ENCODE data around the gene RBBP6.
"Not testable (repeated sequence)": the region's sequence is repeated elsewhere in the genome, so short reads cannot be mapped to it uniquely, and the experiment has no call there.

Gene RBBP6

GRCh38 chr16:24573141-24573540 lies 33.8 kb downstream of the RBBP6 start:
- Histone ChIP-seq H3K27ac (replicated peaks; ENCODE audit: low read length) (no peak overlapping the region), H2BK5ac (ENCODE audit: low read length) (no peak overlapping the region), H3K9ac (ENCODE audit: low read depth, low read length, poor library complexity) (no peak overlapping the region), H3K36me3 (replicated peaks in 1 of 2; ENCODE audit: control insufficient read depth in 2 of 2, insufficient read depth in 2 of 2, low read length in 2 of 2) (peaks cover 29 to 51% of the 10 kb centered on the region in 2 donors), H4K91ac (ENCODE audit: low read depth, low read length, poor library complexity) (no peak overlapping the region), H2BK12ac (ENCODE audit: low read length) (no peak overlapping the region), H2BK15ac (ENCODE audit: low read length) (no peak overlapping the region), H3K4ac (ENCODE audit: low read length) (no peak overlapping the region), H3K27me3 (ENCODE audit: control insufficient read depth in 3 of 3, insufficient read depth in 3 of 3, low read depth in 1 of 3, low read length in 3 of 3) (no peaks in the 10 kb centered on the region), H2AK5ac (ENCODE audit: low read depth, low read length) (no peak overlapping the region), H3K4me3 (ENCODE audit: low read length in 2 of 2) (no peak overlapping the region), H3K18ac (ENCODE audit: low read length) (no peak overlapping the region), H4K8ac (ENCODE audit: low read depth, low read length) (no peak overlapping the region), H3K4me1 (ENCODE audit: control insufficient read depth in 2 of 2, insufficient read depth in 1 of 2, low read depth in 1 of 2, low read length in 2 of 2) (no peaks in the 10 kb centered on the region), H2AFZ (ENCODE audit: low read length) (no peak overlapping the region), H3K23ac (ENCODE audit: low read depth, low read length, poor library complexity) (no peak overlapping the region), H3K4me2 (ENCODE audit: insufficient read depth, low read length, poor library complexity, severe bottlenecking) (no peak overlapping the region), H3K14ac (ENCODE audit: low read length) (no peak overlapping the region), H2BK120ac (ENCODE audit: low read depth, low read length) (no peak overlapping the region), H3K79me1 (ENCODE audit: low read depth, low read length) (no peaks in the 10 kb centered on the region), H3K9me3 (replicated peaks in 1 of 2; ENCODE audit: control insufficient read depth in 2 of 2, insufficient read depth in 1 of 2, low read depth in 1 of 2, low read length in 2 of 2) (peaks cover 10 to 42% of the 10 kb centered on the region in 2 donors)
- no peak for DNase-seq (ENCODE audit: low spot score)
- WGBS, 2 donors (ENCODE audit: extremely low coverage in 2 of 2, insufficient read length in 2 of 2, insufficient replicate concordance in 1 of 2), result no CpG with 5 or more reads among the region's 6 CpGs

GRCh38 chr16:24574515-24575485 lies 35.4 kb downstream of the RBBP6 start:
- H3K18ac ChIP-seq (ENCODE audit: low read length); H3K27me3 ChIP-seq (ENCODE audit: control insufficient read depth in 3 of 3, insufficient read depth in 3 of 3, low read depth in 1 of 3, low read length in 3 of 3); H2AFZ ChIP-seq (ENCODE audit: low read length); H3K79me1 ChIP-seq (ENCODE audit: low read depth, low read length); H4K91ac ChIP-seq (ENCODE audit: low read depth, low read length, poor library complexity); H2BK5ac ChIP-seq (ENCODE audit: low read length); H4K8ac ChIP-seq (ENCODE audit: low read depth, low read length); H2BK12ac ChIP-seq (ENCODE audit: low read length); H2AK5ac ChIP-seq (ENCODE audit: low read depth, low read length); H3K4me3 ChIP-seq (ENCODE audit: low read length in 2 of 2); H2BK120ac ChIP-seq (ENCODE audit: low read depth, low read length); H3K4me2 ChIP-seq (ENCODE audit: insufficient read depth, low read length, poor library complexity, severe bottlenecking); H2BK15ac ChIP-seq (ENCODE audit: low read length); DNase-seq (ENCODE audit: low spot score); H3K9ac ChIP-seq (ENCODE audit: low read depth, low read length, poor library complexity); H3K4me1 ChIP-seq (ENCODE audit: control insufficient read depth in 2 of 2, insufficient read depth in 1 of 2, low read depth in 1 of 2, low read length in 2 of 2); H3K14ac ChIP-seq (ENCODE audit: low read length); H3K27ac ChIP-seq (replicated peaks; ENCODE audit: low read length); H3K4ac ChIP-seq (ENCODE audit: low read length); H3K23ac ChIP-seq (ENCODE audit: low read depth, low read length, poor library complexity): not testable (repeated sequence)
- no CpG with 5 or more reads among the region's 66 CpGs for WGBS, 2 donors (ENCODE audit: extremely low coverage in 2 of 2, insufficient read length in 2 of 2, insufficient replicate concordance in 1 of 2)
- Histone ChIP-seq H3K36me3 (replicated peaks in 1 of 2; ENCODE audit: control insufficient read depth in 2 of 2, insufficient read depth in 2 of 2, low read length in 2 of 2) (peaks cover 17 to 34% of the 10 kb centered on the region in 2 donors), H3K9me3 (replicated peaks in 1 of 2; ENCODE audit: control insufficient read depth in 2 of 2, insufficient read depth in 1 of 2, low read depth in 1 of 2, low read length in 2 of 2) (peaks cover 5 to 33% of the 10 kb centered on the region in 2 donors)

- not testable (repeated sequence) for H3K27me3 ChIP-seq (ENCODE audit: control insufficient read depth in 3 of 3, insufficient read depth in 3 of 3, low read depth in 1 of 3, low read length in 3 of 3); H2BK15ac ChIP-seq (ENCODE audit: low read length); H3K23ac ChIP-seq (ENCODE audit: low read depth, low read length, poor library complexity); H2BK120ac ChIP-seq (ENCODE audit: low read depth, low read length); H3K18ac ChIP-seq (ENCODE audit: low read length); H3K14ac ChIP-seq (ENCODE audit: low read length); H3K9ac ChIP-seq (ENCODE audit: low read depth, low read length, poor library complexity); H2AK5ac ChIP-seq (ENCODE audit: low read depth, low read length); H3K79me1 ChIP-seq (ENCODE audit: low read depth, low read length); DNase-seq (ENCODE audit: low spot score); H2AFZ ChIP-seq (ENCODE audit: low read length); H3K4me2 ChIP-seq (ENCODE audit: insufficient read depth, low read length, poor library complexity, severe bottlenecking); H3K27ac ChIP-seq (replicated peaks; ENCODE audit: low read length); H4K8ac ChIP-seq (ENCODE audit: low read depth, low read length); H4K91ac ChIP-seq (ENCODE audit: low read depth, low read length, poor library complexity); H3K4ac ChIP-seq (ENCODE audit: low read length); H2BK5ac ChIP-seq (ENCODE audit: low read length); H3K4me1 ChIP-seq (ENCODE audit: control insufficient read depth in 2 of 2, insufficient read depth in 1 of 2, low read depth in 1 of 2, low read length in 2 of 2); H2BK12ac ChIP-seq (ENCODE audit: low read length); H3K4me3 ChIP-seq (ENCODE audit: low read length in 2 of 2)
- no CpG with 5 or more reads among the region's 4 CpGs for WGBS, 2 donors (ENCODE audit: extremely low coverage in 2 of 2, insufficient read length in 2 of 2, insufficient replicate concordance in 1 of 2)
- H3K36me3 ChIP-seq (replicated peaks in 1 of 2; ENCODE audit: control insufficient read depth in 2 of 2, insufficient read depth in 2 of 2, low read length in 2 of 2), result peaks cover 11 to 24% of the 10 kb centered on the region in 2 donors
- H3K9me3 ChIP-seq (replicated peaks in 1 of 2; ENCODE audit: control insufficient read depth in 2 of 2, insufficient read depth in 1 of 2, low read depth in 1 of 2, low read length in 2 of 2), result peaks cover 5 to 26% of the 10 kb centered on the region in 2 donors
Measured at GRCh38 chr16:24575791-24576190, 36.4 kb downstream of the RBBP6 start.

GRCh38 chr16:24577167-24577566 lies 37.8 kb downstream of the RBBP6 start:
- H3K27ac ChIP-seq (replicated peaks; ENCODE audit: low read length), result no peak overlapping the region
- no peak overlapping the region for H3K23ac ChIP-seq (ENCODE audit: low read depth, low read length, poor library complexity)
- H3K4ac ChIP-seq (ENCODE audit: low read length), result no peak overlapping the region
- no peak overlapping the region for H3K14ac ChIP-seq (ENCODE audit: low read length)
- no peak overlapping the region for H2BK5ac ChIP-seq (ENCODE audit: low read length)
- no peak overlapping the region for H2AK5ac ChIP-seq (ENCODE audit: low read depth, low read length)
- H3K4me2 ChIP-seq (ENCODE audit: insufficient read depth, low read length, poor library complexity, severe bottlenecking), result no peak overlapping the region
- H3K27me3 ChIP-seq (ENCODE audit: control insufficient read depth in 3 of 3, insufficient read depth in 3 of 3, low read depth in 1 of 3, low read length in 3 of 3), result no peaks in the 10 kb centered on the region
- H3K18ac ChIP-seq (ENCODE audit: low read length), result no peak overlapping the region
- H3K36me3 ChIP-seq (replicated peaks in 1 of 2; ENCODE audit: control insufficient read depth in 2 of 2, insufficient read depth in 2 of 2, low read length in 2 of 2), result peaks cover 0 to 11% of the 10 kb centered on the region in 2 donors
- no peak overlapping the region for H2BK12ac ChIP-seq (ENCODE audit: low read length)
- H3K4me3 ChIP-seq (ENCODE audit: low read length in 2 of 2), result no peak overlapping the region
- H2BK120ac ChIP-seq (ENCODE audit: low read depth, low read length), result no peak overlapping the region
- no peak overlapping the region for H4K91ac ChIP-seq (ENCODE audit: low read depth, low read length, poor library complexity)
- H3K9ac ChIP-seq (ENCODE audit: low read depth, low read length, poor library complexity), result no peak overlapping the region
- no peaks in the 10 kb centered on the region for H3K4me1 ChIP-seq (ENCODE audit: control insufficient read depth in 2 of 2, insufficient read depth in 1 of 2, low read depth in 1 of 2, low read length in 2 of 2)
- no CpG with 5 or more reads among the region's 11 CpGs for WGBS, 2 donors (ENCODE audit: extremely low coverage in 2 of 2, insufficient read length in 2 of 2, insufficient replicate concordance in 1 of 2)
- no peak overlapping the region for H4K8ac ChIP-seq (ENCODE audit: low read depth, low read length)
- no peaks in the 10 kb centered on the region for H3K79me1 ChIP-seq (ENCODE audit: low read depth, low read length)
- DNase-seq (ENCODE audit: low spot score), result no peak
- no peak overlapping the region for H2AFZ ChIP-seq (ENCODE audit: low read length)
- H2BK15ac ChIP-seq (ENCODE audit: low read length), result no peak overlapping the region
- peaks cover 0 to 13% of the 10 kb centered on the region in 2 donors for H3K9me3 ChIP-seq (replicated peaks in 1 of 2; ENCODE audit: control insufficient read depth in 2 of 2, insufficient read depth in 1 of 2, low read depth in 1 of 2, low read length in 2 of 2)
